HL-60 (cell line): ENCODE measurements around the gene ERFE.

ENCODE experiments used
- POLR2AphosphoS5 ChIP-seq: IDR thresholded peaks from 2 replicates; pipeline ENCODE4 v1.6.1; 2012; ENCODE audit warnings: low read depth
- TF ChIP-seq, protein P1 (sequence below): IDR thresholded peaks from one replicate; pipeline ENCODE4 v1.5.1; 2011; ENCODE audit warnings: low read length, control low read depth, inconsistent platforms; ENCODE audit not compliant: insufficient read depth

DNA sequence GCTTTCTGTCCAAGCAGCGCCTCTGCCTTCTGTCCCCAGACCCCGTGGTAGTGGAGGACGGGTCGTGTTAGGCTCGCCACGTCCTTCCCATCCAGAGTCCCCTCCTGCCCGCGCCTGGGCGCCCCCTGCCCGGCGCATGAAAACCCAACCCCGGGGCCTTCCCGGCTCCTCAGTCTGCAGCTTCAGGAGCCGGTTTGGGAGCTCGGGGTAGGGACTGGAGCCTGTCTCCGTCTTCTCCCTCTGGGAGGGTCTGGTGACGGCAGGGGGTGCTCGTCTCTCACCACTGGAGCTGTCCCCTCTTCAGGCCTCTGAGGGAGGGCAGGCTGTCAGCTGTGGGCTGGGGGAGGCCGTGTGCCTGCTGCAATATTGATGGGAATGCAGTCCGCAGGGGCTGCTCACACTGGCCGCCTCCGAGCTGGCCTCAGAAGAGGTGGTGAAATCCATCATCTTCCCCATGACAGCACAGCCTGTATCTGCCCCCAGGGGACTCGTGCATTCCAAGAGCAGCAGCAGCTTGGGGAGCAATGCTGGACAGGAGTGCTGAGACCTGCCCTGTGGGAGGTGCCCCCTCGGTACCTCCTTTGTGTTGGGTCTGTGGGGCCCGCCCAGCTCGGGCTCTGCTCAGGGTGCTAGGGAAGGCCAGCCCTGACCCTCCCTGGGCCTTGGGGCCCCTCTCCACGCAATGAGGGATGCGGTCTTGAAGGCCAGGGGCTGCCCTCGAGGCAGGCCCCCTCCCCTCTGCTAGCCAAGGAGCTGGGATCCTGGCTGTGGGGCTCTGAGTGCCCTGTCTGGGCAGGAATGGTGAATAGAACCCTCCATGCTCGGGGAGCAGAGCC lies 38.1 kb upstream of the ERFE start:
- TF ChIP-seq, protein P1, sequence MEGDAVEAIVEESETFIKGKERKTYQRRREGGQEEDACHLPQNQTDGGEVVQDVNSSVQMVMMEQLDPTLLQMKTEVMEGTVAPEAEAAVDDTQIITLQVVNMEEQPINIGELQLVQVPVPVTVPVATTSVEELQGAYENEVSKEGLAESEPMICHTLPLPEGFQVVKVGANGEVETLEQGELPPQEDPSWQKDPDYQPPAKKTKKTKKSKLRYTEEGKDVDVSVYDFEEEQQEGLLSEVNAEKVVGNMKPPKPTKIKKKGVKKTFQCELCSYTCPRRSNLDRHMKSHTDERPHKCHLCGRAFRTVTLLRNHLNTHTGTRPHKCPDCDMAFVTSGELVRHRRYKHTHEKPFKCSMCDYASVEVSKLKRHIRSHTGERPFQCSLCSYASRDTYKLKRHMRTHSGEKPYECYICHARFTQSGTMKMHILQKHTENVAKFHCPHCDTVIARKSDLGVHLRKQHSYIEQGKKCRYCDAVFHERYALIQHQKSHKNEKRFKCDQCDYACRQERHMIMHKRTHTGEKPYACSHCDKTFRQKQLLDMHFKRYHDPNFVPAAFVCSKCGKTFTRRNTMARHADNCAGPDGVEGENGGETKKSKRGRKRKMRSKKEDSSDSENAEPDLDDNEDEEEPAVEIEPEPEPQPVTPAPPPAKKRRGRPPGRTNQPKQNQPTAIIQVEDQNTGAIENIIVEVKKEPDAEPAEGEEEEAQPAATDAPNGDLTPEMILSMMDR: no peak
- no peak for TF ChIP-seq POLR2AphosphoS5
